Epidermal melanocyte (primary cell): ENCODE data around the gene EFNA5.

ENCODE experiments used
- DNase-seq: peaks from one replicate; pipeline ENCODE4 v3.0.0; 2011; ENCODE audit warnings: low spot score; ENCODE audit not compliant: insufficient read length

Gene EFNA5

GRCh38 chr5:107548477-107548876 is 122.3 kb downstream of the EFNA5 start:
- DNase-seq: no peak

- DNase-seq: no peak
Measured at GRCh38 chr5:107546719-107547118, 124.0 kb downstream of the EFNA5 start.

- DNase-seq: no peak
Measured at GRCh38 chr5:107545486-107545885, 125.3 kb downstream of the EFNA5 start.

GRCh38 chr5:107544967-107545366 is 125.8 kb downstream of the EFNA5 start:
- no peak for DNase-seq

GRCh38 chr5:107544476-107544875 is 126.3 kb downstream of the EFNA5 start:
- no peak for DNase-seq

- DNase-seq: no peak
Measured at GRCh38 chr5:107543868-107544267, 126.9 kb downstream of the EFNA5 start.

- DNase-seq: no peak
Measured at GRCh38 chr5:107542831-107543231, 127.9 kb downstream of the EFNA5 start.

- no peak for DNase-seq
Measured at GRCh38 chr5:107542428-107542827, 128.3 kb downstream of the EFNA5 start.

- no peak for DNase-seq
Measured at GRCh38 chr5:107541400-107541799, 129.3 kb downstream of the EFNA5 start.

GRCh38 chr5:107539726-107540330 is 130.9 kb downstream of the EFNA5 start:
- no peak for DNase-seq

- peak; percentile 30 for DNase-seq
Measured at GRCh38 chr5:107538805-107539445, 131.8 kb downstream of the EFNA5 start.

- no peak for DNase-seq
Measured at GRCh38 chr5:107538331-107538730, 132.4 kb downstream of the EFNA5 start.

- DNase-seq: no peak
Measured at GRCh38 chr5:107535849-107536248, 134.9 kb downstream of the EFNA5 start.

GRCh38 chr5:107533910-107534876 is 136.5 kb downstream of the EFNA5 start:
- DNase-seq: no peak

- DNase-seq: no peak
Measured at GRCh38 chr5:107532916-107533315, 137.8 kb downstream of the EFNA5 start.

GRCh38 chr5:107532169-107532878 is 138.4 kb downstream of the EFNA5 start:
- DNase-seq: no peak

- DNase-seq: no peak
Measured at GRCh38 chr5:107531308-107531707, 139.4 kb downstream of the EFNA5 start.

- DNase-seq: no peak
Measured at GRCh38 chr5:107529618-107530017, 141.1 kb downstream of the EFNA5 start.

GRCh38 chr5:107526270-107526937 is 144.3 kb downstream of the EFNA5 start:
- DNase-seq: no peak

- no peak for DNase-seq
Measured at GRCh38 chr5:107524111-107524510, 146.6 kb downstream of the EFNA5 start.
